GM12874 (cell line): Measurements from ENCODE around the gene ESM1.

Experiments used
- CTCF ChIP-seq: IDR thresholded peaks from 2 replicates; pipeline ENCODE4 v1.5.1; 2011; ENCODE audit warnings: low read depth, mild to moderate bottlenecking, control low read depth, low read length, moderate library complexity; ENCODE audit not compliant: insufficient read depth

The ESM1 gene

GRCh38 chr5:55021821-55022220, 36.4 kb upstream of the ESM1 start:
- no peak for TF ChIP-seq CTCF

DNA sequence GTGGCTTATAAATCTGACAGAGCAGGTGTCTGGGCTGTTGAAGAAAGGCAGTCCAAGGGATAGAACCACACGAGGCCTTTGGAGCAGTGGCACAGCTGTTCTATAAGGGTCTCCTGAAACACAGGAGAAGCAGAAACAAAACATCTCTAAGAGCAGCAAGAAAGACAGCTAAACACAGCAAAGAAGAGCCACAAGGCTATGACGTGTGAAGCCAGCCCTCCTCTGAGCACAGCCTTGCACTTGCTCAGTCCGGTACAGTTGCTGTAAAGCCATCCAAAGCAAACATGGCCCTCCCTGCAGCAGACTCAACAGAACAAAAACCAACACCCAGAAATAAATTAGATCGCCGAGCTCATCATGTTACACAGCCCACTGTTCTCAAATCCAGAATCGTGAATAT, 36.0 kb upstream of the ESM1 start:
- no peak for TF ChIP-seq CTCF

GRCh38 chr5:55004729-55005128, 19.3 kb upstream of the ESM1 start:
- TF ChIP-seq CTCF = no peak

GRCh38 chr5:55003432-55004065, 18.2 kb upstream of the ESM1 start:
- TF ChIP-seq CTCF = no peak

GRCh38 chr5:54997081-54997480, 11.7 kb upstream of the ESM1 start:
- no peak for TF ChIP-seq CTCF

DNA sequence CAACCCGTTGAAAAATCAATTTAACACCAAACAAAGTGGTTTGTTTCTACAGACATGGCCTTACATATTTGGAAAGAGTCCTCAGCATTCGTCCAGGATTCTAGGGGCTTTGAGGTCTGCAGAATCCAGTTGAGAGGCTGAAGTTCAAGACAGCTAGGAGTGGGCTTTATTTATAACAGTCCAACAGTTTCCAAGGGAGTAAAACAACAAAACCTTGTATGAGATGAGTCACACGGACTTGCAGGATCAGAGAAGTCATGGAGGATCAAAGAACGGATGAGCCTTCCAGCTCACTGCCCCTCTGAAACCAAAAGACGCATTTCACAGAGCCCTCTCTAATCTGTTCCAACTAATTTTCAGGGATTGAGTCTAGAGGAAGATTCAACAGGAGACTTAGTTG, 11.1 kb upstream of the ESM1 start:
- TF ChIP-seq CTCF = no peak

- no peak for TF ChIP-seq CTCF
Measured at GRCh38 chr5:54995168-54995567, 9.8 kb upstream of the ESM1 start.
